Measurements from ENCODE around the gene ITGB6. TPM values are rescaled to one million over a fixed set of nuclear protein-coding genes. Genes with fewer than 3 reads are reported as not detected.

Gene ITGB6
- total RNA-seq, 4 donors from 2014 or later = 0.81 to 2.8 (median 1.0) TPM

- intact Hi-C loops (cut with DNase I; ENCODE audit: low total_unique reads) = no loop called here
- no peak overlapping the region for H3K27ac ChIP-seq
- DNase-seq (no peak), ATAC-seq (no peak)
- TF ChIP-seq POLR2A (IDR thresholded peaks at IDR 0.05) = no peak
- no peak for TF ChIP-seq CTCF (IDR thresholded peaks at IDR 0.05 in 4 of 5, conservative IDR thresholded peaks at IDR 0.05 in 1 of 5)
- no peaks in the 10 kb centered on the region for H3K36me3 ChIP-seq
- H3K27me3 ChIP-seq = no peaks in the 10 kb centered on the region
- in situ Hi-C loops (cut with MboI; ENCODE audit: low sequenced_read_pairs in 4 of 4) = no loop called here
- H3K4me1 ChIP-seq = no peaks in the 10 kb centered on the region
- no peak overlapping the region for H3K4me3 ChIP-seq
- H3K9me3 ChIP-seq = peaks cover 12 to 28% (median 13%) of the 10 kb centered on the region in 3 donors
Observed at GRCh38 chr2:160085662-160086061, 114.4 kb downstream of the ITGB6 start.

- Histone ChIP-seq H3K27ac (no peak overlapping the region), H3K27me3 (no peaks in the 10 kb centered on the region), H3K36me3 (no peaks in the 10 kb centered on the region), H3K9me3 (no peaks in the 10 kb centered on the region), H3K4me1 (no peaks in the 10 kb centered on the region), H3K4me3 (no peak overlapping the region)
- DNase-seq (no peak), ATAC-seq (no peak)
- in situ Hi-C loops (cut with MboI; ENCODE audit: low sequenced_read_pairs in 4 of 4) = no loop called here
- intact Hi-C loops (cut with DNase I; ENCODE audit: low total_unique reads) = no loop called here
- TF ChIP-seq CTCF (IDR thresholded peaks at IDR 0.05 in 4 of 5, conservative IDR thresholded peaks at IDR 0.05 in 1 of 5) = no peak
- no peak for TF ChIP-seq POLR2A (IDR thresholded peaks at IDR 0.05)
Observed at GRCh38 chr2:160077912-160078810, 121.9 kb downstream of the ITGB6 start.

- in situ Hi-C loops (cut with MboI; ENCODE audit: low sequenced_read_pairs in 4 of 4) = no loop called here
Observed at GRCh38 chr2:160076914-160077313, 123.2 kb downstream of the ITGB6 start.

GRCh38 chr2:160076241-160076640 is 123.8 kb downstream of the ITGB6 start:
- Histone ChIP-seq H3K4me3 (no peak overlapping the region), H3K9me3 (no peaks in the 10 kb centered on the region), H3K27ac (no peak overlapping the region), H3K36me3 (no peaks in the 10 kb centered on the region), H3K4me1 (no peaks in the 10 kb centered on the region), H3K27me3 (no peaks in the 10 kb centered on the region)
- intact Hi-C loops (cut with DNase I; ENCODE audit: low total_unique reads) = no loop called here
- no peak for TF ChIP-seq CTCF (IDR thresholded peaks at IDR 0.05 in 4 of 5, conservative IDR thresholded peaks at IDR 0.05 in 1 of 5)
- no peak for TF ChIP-seq POLR2A (IDR thresholded peaks at IDR 0.05)
- ATAC-seq = no peak
- in situ Hi-C loops (cut with MboI; ENCODE audit: low sequenced_read_pairs in 4 of 4) = no loop called here
- DNase-seq = no peak

More at GRCh38 chr2:160076914-160077313, 123.2 kb downstream of the ITGB6 start:
- no peaks in the 10 kb centered on the region for H3K36me3 ChIP-seq
- H3K27ac ChIP-seq = no peak overlapping the region
- intact Hi-C loops (cut with DNase I; ENCODE audit: low total_unique reads) = no loop called here
- no peak for DNase-seq
- H3K27me3 ChIP-seq = no peaks in the 10 kb centered on the region
- H3K4me1 ChIP-seq = no peaks in the 10 kb centered on the region
- H3K4me3 ChIP-seq = no peak overlapping the region
- no peak for TF ChIP-seq CTCF (IDR thresholded peaks at IDR 0.05 in 4 of 5, conservative IDR thresholded peaks at IDR 0.05 in 1 of 5)
- TF ChIP-seq POLR2A (IDR thresholded peaks at IDR 0.05) = no peak
- no peaks in the 10 kb centered on the region for H3K9me3 ChIP-seq
- no peak for ATAC-seq
